HG03108 (cell line): ENCODE results near the gene MYO5A.
"Not testable (repeated sequence)": the region's sequence is repeated elsewhere in the genome, so short reads cannot be mapped to it uniquely, and the experiment has no call there.

ENCODE experiments used
- ATAC-seq: cut with Tn5 transposase; IDR thresholded peaks from one replicate; pipeline ENCODE4 v1.9.1; 2021; ENCODE audit warnings: moderate library complexity; ENCODE audit not compliant: unreplicated experiment

Gene MYO5A

GRCh38 chr15:52294881-52295420, 233.7 kb downstream of the MYO5A start:
- no peak for ATAC-seq

- ATAC-seq = no peak
Observed at GRCh38 chr15:52292780-52293392, 235.8 kb downstream of the MYO5A start.

GRCh38 chr15:52291204-52291603, 237.5 kb downstream of the MYO5A start:
- peak; percentile 51 for ATAC-seq

- no peak for ATAC-seq
Observed at GRCh38 chr15:52290800-52291199, 237.9 kb downstream of the MYO5A start.

- ATAC-seq = no peak
Observed at GRCh38 chr15:52290329-52290728, 238.4 kb downstream of the MYO5A start.

- ATAC-seq = no peak
Observed at GRCh38 chr15:52289629-52290081, 239.0 kb downstream of the MYO5A start.

GRCh38 chr15:52288986-52289385, 239.7 kb downstream of the MYO5A start:
- ATAC-seq = no peak

- no peak for ATAC-seq
Observed at GRCh38 chr15:52288051-52288942, 240.4 kb downstream of the MYO5A start.

- no peak for ATAC-seq
Observed at GRCh38 chr15:52287114-52287513, 241.6 kb downstream of the MYO5A start.

GRCh38 chr15:52285941-52286340, 242.7 kb downstream of the MYO5A start:
- ATAC-seq = not testable (repeated sequence)

GRCh38 chr15:52284164-52284563, 244.5 kb downstream of the MYO5A start:
- no peak for ATAC-seq

GRCh38 chr15:52283281-52283680, 245.4 kb downstream of the MYO5A start:
- ATAC-seq = no peak

GRCh38 chr15:52282418-52282817, 246.3 kb downstream of the MYO5A start:
- ATAC-seq = no peak

GRCh38 chr15:52281085-52282035, 247.3 kb downstream of the MYO5A start:
- ATAC-seq = no peak

GRCh38 chr15:52280326-52281084, 248.2 kb downstream of the MYO5A start:
- ATAC-seq = no peak

- no peak for ATAC-seq
Observed at GRCh38 chr15:52278636-52279367, 249.9 kb downstream of the MYO5A start.

GRCh38 chr15:52278135-52278534, 250.5 kb downstream of the MYO5A start:
- no peak for ATAC-seq

GRCh38 chr15:52277575-52277974, 251.1 kb downstream of the MYO5A start:
- no peak for ATAC-seq

- ATAC-seq = no peak
Observed at GRCh38 chr15:52276256-52276770, 252.4 kb downstream of the MYO5A start.
